GM10847 (cell line): ENCODE measurements around the gene SLC2A4.
A peak's percentile ranks its signal among the peaks of the same experiment; 100 is the strongest.

ENCODE experiments used
- POLR2A ChIP-seq: IDR thresholded peaks from 2 replicates; pipeline ENCODE4 v1.6.1; 2011; ENCODE audit not compliant: insufficient read length; ENCODE audit errors: extremely low read depth

SLC2A4 gene

GRCh38 chr17:7241783-7242716, 39.5 kb upstream of the SLC2A4 start, which contains the start of gene GABARAP:
Gene GABARAP, minus strand, starts transcription at chr17:7242449. Its CDS starts 119 bp downstream, at chr17:7242330.
- peak; percentile 30 for TF ChIP-seq POLR2A

- TF ChIP-seq POLR2A: peak; percentile 34
Measured at GRCh38 chr17:7242717-7243452, 38.6 kb upstream of the SLC2A4 start.

DNA sequence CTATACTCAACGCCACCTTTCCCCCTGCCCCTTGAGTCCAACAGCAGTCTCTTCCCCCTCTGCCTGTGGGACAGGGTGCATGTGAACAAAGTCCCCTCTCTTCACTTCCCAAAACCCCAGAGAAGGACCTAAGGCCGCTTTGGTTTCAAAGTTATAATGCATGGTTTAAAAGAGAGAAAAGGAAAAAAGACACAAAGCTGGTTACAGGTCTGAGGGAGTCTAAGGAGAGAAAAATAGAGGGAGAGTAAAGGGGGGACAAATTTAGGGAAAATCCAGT, 38.1 kb upstream of the SLC2A4 start:
- no peak for TF ChIP-seq POLR2A

DNA sequence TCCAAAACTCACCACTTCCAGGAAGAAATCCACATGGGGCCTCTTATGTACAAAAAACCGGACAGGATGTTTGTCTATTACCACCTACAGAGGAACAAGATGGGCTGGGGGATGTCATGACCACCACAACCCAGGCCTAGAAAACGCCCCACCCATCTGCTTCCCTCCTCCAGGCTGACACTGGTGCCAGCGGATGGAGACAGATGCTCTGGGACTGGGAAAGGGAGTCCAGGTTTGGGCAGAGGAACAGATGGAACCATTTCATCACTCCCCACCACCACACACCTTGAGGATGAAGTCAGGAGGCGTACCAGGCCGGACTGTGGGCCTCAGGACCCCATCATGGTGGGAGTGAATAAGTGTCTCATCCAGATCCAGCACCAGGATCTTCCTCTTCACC, 34.7 kb upstream of the SLC2A4 start:
- no peak for TF ChIP-seq POLR2A

DNA sequence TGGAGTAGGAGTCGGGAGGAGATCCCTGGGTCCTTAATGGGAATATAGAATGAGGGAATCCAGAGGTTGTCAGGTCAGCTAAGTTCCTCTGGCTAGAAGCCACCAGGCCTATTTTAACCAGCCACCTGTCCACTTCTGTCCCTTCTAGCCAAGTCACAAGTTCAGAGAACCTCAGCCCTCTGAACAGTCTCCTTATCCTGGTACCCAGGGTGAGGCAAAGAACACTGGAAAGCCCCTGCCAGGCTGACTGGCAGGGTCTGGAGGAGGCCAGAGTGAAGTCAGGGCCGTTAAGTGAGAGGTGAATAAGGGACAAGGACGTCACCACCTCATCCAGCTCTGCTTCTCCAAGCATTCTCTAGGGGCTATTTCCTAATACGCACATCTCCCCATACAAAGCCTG, 32.7 kb upstream of the SLC2A4 start:
- TF ChIP-seq POLR2A: no peak

- no peak for TF ChIP-seq POLR2A
Measured at GRCh38 chr17:7249214-7249613, 32.3 kb upstream of the SLC2A4 start.

DNA sequence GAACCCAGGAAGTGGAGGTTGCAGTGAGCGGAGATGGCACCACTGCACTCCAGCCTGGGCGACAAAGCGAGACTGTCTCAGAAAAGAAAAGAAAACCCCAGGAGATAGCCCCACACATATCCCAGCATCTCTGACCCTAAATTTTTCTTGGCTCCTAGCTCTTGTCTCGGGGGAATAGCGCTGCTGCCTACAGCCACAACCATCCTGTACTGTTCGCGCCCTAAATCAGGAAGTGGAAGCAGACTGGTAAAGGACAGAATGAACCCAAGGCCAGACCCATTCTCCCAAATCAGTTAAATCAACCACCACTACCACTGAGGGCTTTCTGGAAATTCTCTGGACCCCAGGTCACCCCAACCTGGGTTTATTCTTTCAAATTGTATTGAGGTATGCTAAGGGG, 31.7 kb upstream of the SLC2A4 start:
- TF ChIP-seq POLR2A: no peak

DNA sequence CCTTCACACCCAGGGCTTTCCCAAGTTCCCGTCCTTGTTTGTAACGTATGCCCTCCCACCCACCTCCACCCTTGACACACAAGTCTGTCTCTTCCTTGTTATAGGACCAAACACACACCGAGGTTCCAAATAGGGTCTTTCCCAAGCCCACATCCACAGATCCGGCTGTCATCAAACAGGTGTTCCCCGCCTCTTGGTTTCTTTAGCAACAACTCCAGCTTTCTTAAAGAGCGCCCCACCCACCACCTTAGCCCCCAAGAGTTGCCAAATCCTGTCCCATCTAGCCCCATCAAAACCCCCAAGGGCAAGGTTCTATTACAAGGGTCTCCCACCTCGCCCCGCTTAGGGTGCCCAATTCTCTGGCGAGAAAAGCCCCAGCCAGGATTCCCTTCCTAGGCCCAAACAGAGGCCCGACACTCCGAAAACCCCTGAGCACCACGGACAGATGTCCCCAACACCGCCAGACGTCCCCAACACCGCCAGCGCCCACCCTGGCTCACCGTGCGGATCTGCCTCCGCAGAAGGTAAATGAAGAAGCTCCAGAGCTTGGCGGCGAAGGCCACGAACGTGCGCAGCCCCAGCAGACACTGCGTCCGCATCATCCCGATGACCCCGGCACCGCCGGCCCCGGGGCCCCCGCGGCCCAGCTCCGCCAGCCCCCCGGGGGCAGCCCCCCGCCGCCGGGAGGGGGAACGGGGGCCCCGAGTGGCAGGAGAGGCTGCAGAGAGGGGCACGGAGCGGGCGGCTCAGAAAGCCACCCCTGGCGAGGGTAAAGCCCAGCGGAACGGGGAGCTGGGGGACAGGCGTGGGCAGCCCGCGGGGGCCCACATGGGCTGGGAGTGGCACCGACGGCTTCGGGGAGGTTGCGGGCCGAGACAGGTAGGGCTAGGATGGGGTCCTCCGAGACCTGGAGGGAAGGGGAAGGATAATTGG, 30.6 kb upstream of the SLC2A4 start:
- no peak for TF ChIP-seq POLR2A

DNA sequence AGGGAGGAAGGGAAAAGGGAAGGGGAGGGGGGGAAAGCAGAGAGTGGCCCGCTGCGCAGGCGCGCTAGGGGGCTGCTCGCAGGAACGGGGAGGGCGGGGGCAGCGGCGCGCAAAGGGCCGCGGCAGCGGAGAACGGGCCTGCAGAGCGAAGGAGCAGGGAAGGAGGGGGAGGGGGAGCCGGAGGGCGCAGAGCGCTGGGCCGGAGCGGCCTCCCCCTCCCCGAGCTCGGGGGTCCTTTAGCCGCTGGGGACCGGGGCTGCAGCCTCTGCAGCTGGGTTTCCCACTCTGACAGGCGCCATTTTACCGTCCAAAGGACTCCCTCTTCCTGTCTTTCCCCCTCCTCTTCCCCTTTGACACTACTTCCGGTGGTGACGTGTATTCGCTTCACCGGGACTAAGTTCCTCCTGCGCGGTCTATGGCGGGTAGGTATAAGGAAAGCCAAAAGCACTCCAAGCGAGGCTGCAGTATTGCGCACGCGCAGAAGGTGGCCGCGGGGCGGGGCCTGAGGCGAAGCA, 29.8 kb upstream of the SLC2A4 start, which contains the start of gene CTDNEP1:
Gene CTDNEP1, minus strand, starts transcription at position 74 of the 515 bp plus-strand sequence. CDS start 438 bp downstream, outside the sequence.
- TF ChIP-seq POLR2A: no peak

DNA sequence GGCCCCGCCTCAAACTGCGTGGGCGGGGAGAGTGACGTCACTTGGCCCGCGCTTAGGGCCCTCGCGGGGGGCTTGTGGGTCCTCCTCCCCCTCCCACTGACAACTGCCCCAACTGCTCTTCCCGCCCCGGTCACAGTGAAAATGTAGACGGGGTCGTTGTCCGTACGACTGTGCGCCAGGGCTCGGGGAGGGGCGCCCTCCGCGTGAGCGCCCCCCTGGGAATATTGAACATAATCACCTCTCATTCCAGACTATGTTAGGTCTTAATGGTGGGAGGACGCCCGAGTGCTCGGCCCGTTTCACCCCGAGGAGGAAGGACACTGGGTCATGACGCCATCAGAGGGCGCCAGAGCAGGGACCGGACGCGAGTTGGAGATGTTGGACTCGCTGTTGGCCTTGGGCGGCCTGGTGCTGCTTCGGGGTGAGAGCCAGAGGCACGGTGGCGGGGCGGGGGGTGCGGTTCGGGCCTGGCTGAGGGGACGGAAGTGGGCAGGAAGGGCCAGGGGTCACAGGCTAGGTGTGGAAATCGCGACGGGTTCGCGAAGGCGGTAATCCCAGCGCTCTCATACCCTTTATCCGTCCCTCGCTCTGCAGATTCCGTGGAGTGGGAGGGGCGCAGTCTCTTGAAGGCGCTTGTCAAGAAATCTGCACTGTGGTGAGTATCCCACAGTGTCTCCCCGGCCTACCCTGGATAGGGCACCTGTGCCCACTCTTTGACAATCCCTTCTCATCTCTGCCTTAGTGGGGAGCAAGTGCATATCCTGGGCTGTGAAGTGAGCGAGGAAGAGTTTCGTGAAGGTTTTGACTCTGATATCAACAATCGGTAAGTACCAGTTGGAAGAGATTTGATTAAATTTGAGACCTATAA, 29.1 kb upstream of the SLC2A4 start, which contains the start of gene ELP5:
Gene ELP5, plus strand, starts transcription at position 40 of the 868 bp plus-strand sequence. Its CDS starts 336 bp downstream, at position 376.
- TF ChIP-seq POLR2A: peak; percentile 88

GRCh38 chr17:7253082-7253481, 28.4 kb upstream of the SLC2A4 start:
- TF ChIP-seq POLR2A: no peak

- TF ChIP-seq POLR2A: no peak
Measured at GRCh38 chr17:7254511-7254910, 27.0 kb upstream of the SLC2A4 start.

- no peak for TF ChIP-seq POLR2A
Measured at GRCh38 chr17:7256766-7257456, 24.6 kb upstream of the SLC2A4 start.
